Neural progenitor cell (in vitro differentiated cells): ENCODE data around the gene RAPGEF5. TPM values are rescaled to one million over a fixed set of nuclear protein-coding genes. Genes with fewer than 3 reads are reported as not detected.

Source experiments
- DNase-seq: peaks from one replicate; pipeline ENCODE4 v3.0.0-alpha.2; 2016; ENCODE audit warnings: low spot score
- H2AFZ ChIP-seq: fragments of 200-600 bp; sonication (generic); replicated peaks from 2 replicates; pipeline ENCODE4 v1.6.1; 2016; ENCODE audit warnings: antibody characterized with exemption
- H3F3A ChIP-seq: fragments of 200-600 bp; sonication (generic); 2 replicates; pipeline ENCODE4 v1.6.1; 2016; ENCODE audit warnings: antibody characterized with exemption, low read depth
- H3K27ac ChIP-seq: fragments of 200-600 bp; sonication (generic); 2 replicates; pipeline ENCODE4 v1.5.1; 2016; ENCODE audit warnings: mild to moderate bottlenecking
- H3K27me3 ChIP-seq: fragments of 200-600 bp; sonication (generic); 2 replicates; pipeline ENCODE4 v1.6.1; 2016; ENCODE audit warnings: mild to moderate bottlenecking, moderate library complexity
- H3K36me3 ChIP-seq: fragments of 200-600 bp; sonication (generic); 2 replicates; pipeline ENCODE4 v1.5.1; 2016
- H3K4me1 ChIP-seq: fragments of 200-600 bp; sonication (generic); 2 replicates; pipeline ENCODE4 v1.6.1; 2016; ENCODE audit warnings: mixed run types
- H3K4me2 ChIP-seq: fragments of 200-600 bp; sonication (generic); 2 replicates; pipeline ENCODE4 v1.6.1; 2016
- H3K4me3 ChIP-seq: fragments of 200-600 bp; sonication (generic); 2 replicates; pipeline ENCODE4 v1.5.1; 2016
- H3K79me2 ChIP-seq: fragments of 200-600 bp; sonication (generic); 2 replicates; pipeline ENCODE4 v1.6.1; 2016; ENCODE audit warnings: low read depth
- H3K9ac ChIP-seq: fragments of 200-600 bp; sonication (generic); 2 replicates; pipeline ENCODE4 v1.6.1; 2016
- H3K9me3 ChIP-seq: fragments of 200-600 bp; sonication (generic); 2 replicates; pipeline ENCODE4 v1.5.1; 2016; ENCODE audit warnings: low read depth
- H4K20me1 ChIP-seq: fragments of 200-600 bp; sonication (generic); 2 replicates; pipeline ENCODE4 v1.6.1; 2016; ENCODE audit warnings: low read depth
- H3K27ac Mint-ChIP-seq: 3 replicates; pipeline ENCODE4 v1.8.0; 2021; ENCODE audit warnings: mixed read lengths
- H3K27me3 Mint-ChIP-seq: 2 replicates; pipeline ENCODE4 v1.8.0; 2022; ENCODE audit warnings: low read depth, mild to moderate bottlenecking, inconsistent platforms, moderate library complexity, mixed read lengths; ENCODE audit not compliant: insufficient read depth
- H3K36me3 Mint-ChIP-seq: 3 replicates; pipeline ENCODE4 v1.8.0; 2021; ENCODE audit warnings: mixed read lengths
- H3K4me1 Mint-ChIP-seq: 3 replicates; pipeline ENCODE4 v1.8.0; 2021; ENCODE audit warnings: mixed read lengths
- H3K4me3 Mint-ChIP-seq: 3 replicates; pipeline ENCODE4 v1.8.0; 2021; ENCODE audit warnings: mild to moderate bottlenecking, moderate library complexity, mixed read lengths
- H3K9me3 Mint-ChIP-seq: 3 replicates; pipeline ENCODE4 v1.8.0; 2020; ENCODE audit warnings: mixed read lengths
- CTCF ChIP-seq: fragments of 200-600 bp; sonication (generic); IDR thresholded peaks from 2 replicates; pipeline ENCODE4 v1.5.1; 2017; ENCODE audit warnings: antibody characterized with exemption, mild to moderate bottlenecking
- EZH2 ChIP-seq: fragments of 200-600 bp; sonication (generic); IDR thresholded peaks from 2 replicates; pipeline ENCODE4 v1.6.1; 2017; ENCODE audit warnings: antibody characterized with exemption, mild to moderate bottlenecking, moderate library complexity
- EZH2phosphoT487 ChIP-seq: fragments of 200-600 bp; sonication (generic); IDR thresholded peaks from 2 replicates; pipeline ENCODE4 v1.6.1; 2017; ENCODE audit warnings: antibody characterized with exemption
- total RNA-seq: library from RNA; depleted of rRNA; stranded (reverse); fragments of >200 nt; gene quantifications from 2 replicates; pipeline ENCODE4 v1.2.3, GENCODE V29; 2015; ENCODE audit warnings: low replicate concordance

The RAPGEF5 gene
- total RNA-seq, 1 donor from 2014 or later = 5.7 TPM

- H4K20me1 ChIP-seq = no peaks in the 10 kb centered on the region
- no peak overlapping the region for H3K9ac ChIP-seq
- H3K4me2 ChIP-seq = no peak overlapping the region
- peak overlapping the region; percentile 69 for H2AFZ ChIP-seq
- Mint-ChIP-seq H3K4me3 (no peak overlapping the region), H3K36me3 (peaks cover 2% of the 10 kb centered on the region), H3K27ac (no peak overlapping the region), H3K9me3 (no peaks in the 10 kb centered on the region), H3K4me1 (peaks cover 19% of the 10 kb centered on the region), H3K27me3 (peaks cover 5% of the 10 kb centered on the region)
- no peaks in the 10 kb centered on the region for H3K4me1 ChIP-seq
- no peak overlapping the region for H3K4me3 ChIP-seq
- no peak for TF ChIP-seq EZH2
- no peak for TF ChIP-seq EZH2phosphoT487
- no peak for TF ChIP-seq CTCF
- H3K27me3 ChIP-seq = no peaks in the 10 kb centered on the region
- no peak overlapping the region for H3K27ac ChIP-seq
- H3K79me2 ChIP-seq = no peaks in the 10 kb centered on the region
- H3K9me3 ChIP-seq = no peaks in the 10 kb centered on the region
- no peak for DNase-seq
- H3K36me3 ChIP-seq = no peaks in the 10 kb centered on the region
- no peaks in the 10 kb centered on the region for H3F3A ChIP-seq
Observed at GRCh38 chr7:22113041-22113440, 243.9 kb downstream of the RAPGEF5 start.

- H3K36me3 Mint-ChIP-seq = peaks cover 2% of the 10 kb centered on the region
- no peaks in the 10 kb centered on the region for H3K9me3 ChIP-seq
- no peaks in the 10 kb centered on the region for H3K79me2 ChIP-seq
- no peak overlapping the region for H3K4me3 ChIP-seq
- TF ChIP-seq CTCF (no peak), EZH2 (no peak), EZH2phosphoT487 (no peak)
- H3K27me3 Mint-ChIP-seq = peaks cover 8% of the 10 kb centered on the region
- no peaks in the 10 kb centered on the region for H3K27me3 ChIP-seq
- H3F3A ChIP-seq = no peaks in the 10 kb centered on the region
- no peak overlapping the region for H3K27ac Mint-ChIP-seq
- no peak overlapping the region for H2AFZ ChIP-seq
- no peak overlapping the region for H3K9ac ChIP-seq
- no peaks in the 10 kb centered on the region for H3K4me1 ChIP-seq
- no peaks in the 10 kb centered on the region for H3K9me3 Mint-ChIP-seq
- H3K4me3 Mint-ChIP-seq = no peak overlapping the region
- H3K36me3 ChIP-seq = no peaks in the 10 kb centered on the region
- DNase-seq = no peak
- peaks cover 19% of the 10 kb centered on the region for H3K4me1 Mint-ChIP-seq
- H3K27ac ChIP-seq = no peak overlapping the region
- H4K20me1 ChIP-seq = no peaks in the 10 kb centered on the region
- H3K4me2 ChIP-seq = no peak overlapping the region
Observed at GRCh38 chr7:22111661-22112060, 245.3 kb downstream of the RAPGEF5 start.

- DNase-seq = no peak
- H3K4me1 Mint-ChIP-seq = peaks cover 19% of the 10 kb centered on the region
- no peak overlapping the region for H3K27ac ChIP-seq
Observed at GRCh38 chr7:22110881-22111280, 246.1 kb downstream of the RAPGEF5 start.

More at GRCh38 chr7:22110881-22111280, 246.1 kb downstream of the RAPGEF5 start:
- Mint-ChIP-seq H3K27ac (no peak overlapping the region), H3K36me3 (peaks cover 2% of the 10 kb centered on the region), H3K9me3 (no peaks in the 10 kb centered on the region), H3K4me3 (no peak overlapping the region), H3K27me3 (peaks cover 8% of the 10 kb centered on the region)
- Histone ChIP-seq H4K20me1 (no peaks in the 10 kb centered on the region), H3F3A (no peaks in the 10 kb centered on the region), H3K79me2 (no peaks in the 10 kb centered on the region), H3K4me1 (no peaks in the 10 kb centered on the region), H3K9ac (no peak overlapping the region), H3K4me3 (no peak overlapping the region), H3K4me2 (no peak overlapping the region), H3K27me3 (no peaks in the 10 kb centered on the region), H3K9me3 (no peaks in the 10 kb centered on the region), H3K36me3 (no peaks in the 10 kb centered on the region), H2AFZ (no peak overlapping the region)
- TF ChIP-seq EZH2phosphoT487 (no peak), EZH2 (no peak), CTCF (no peak)
